Measurements from ENCODE around the gene RALGAPA2. TPM values are rescaled to one million over a fixed set of nuclear protein-coding genes. Genes with fewer than 3 reads are reported as not detected.

The RALGAPA2 gene
- polyA plus RNA-seq, 1 of the 3 experiments (the other 2 are of a cell fraction): 1.0 TPM

DNA sequence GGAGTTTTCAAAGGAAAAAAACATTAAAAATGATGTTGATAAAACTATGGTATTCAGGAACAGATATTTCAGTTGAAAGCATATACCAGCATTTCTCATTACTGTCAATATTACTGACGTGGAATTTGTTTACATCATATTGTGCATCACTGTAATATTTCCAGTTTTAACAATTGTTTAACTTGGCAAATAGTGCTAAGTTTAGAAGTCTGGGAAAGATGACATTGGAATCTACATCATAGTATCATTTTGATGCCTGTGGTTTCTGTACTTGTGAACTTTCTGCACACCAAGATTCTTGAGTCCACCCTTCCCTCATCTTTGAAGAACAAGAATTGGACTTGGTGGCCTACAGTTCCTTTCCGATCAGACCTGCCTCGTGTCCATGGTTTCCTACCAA lies 98.1 kb downstream of the RALGAPA2 start:
- no peaks in the 10 kb centered on the region for H3K9me3 ChIP-seq
- no peak overlapping the region for H3K4me2 ChIP-seq
- H3K4me3 ChIP-seq (ENCODE audit: low read depth in 2 of 2, low read length in 1 of 2): no peak overlapping the region
- H3K9ac ChIP-seq: no peak overlapping the region
- H3K36me3 ChIP-seq (replicated peaks in 1 of 2; ENCODE audit: control insufficient read depth in 1 of 2, insufficient read depth in 2 of 2, low read length in 1 of 2): no peaks in the 10 kb centered on the region
- no peaks in the 10 kb centered on the region for H3K9me2 ChIP-seq
- DNase-seq: no peak
- no peaks in the 10 kb centered on the region for H3K79me2 ChIP-seq (ENCODE audit: insufficient read depth)
- no peak overlapping the region for H2AFZ ChIP-seq (ENCODE audit: low read depth)
- no peaks in the 10 kb centered on the region for H4K20me1 ChIP-seq (ENCODE audit: insufficient read depth)
- no peak overlapping the region for H3K27ac ChIP-seq (ENCODE audit: low read depth in 2 of 2, low read length in 1 of 2)
- no peaks in the 10 kb centered on the region; a peak in 1 of 4 replicates for H3K4me1 ChIP-seq (ENCODE audit: control insufficient read depth in 1 of 2, insufficient read depth in 2 of 2, low read depth in 1 of 2, low read length in 1 of 2)
- no peaks in the 10 kb centered on the region for H3F3A ChIP-seq (replicated peaks; ENCODE audit: insufficient read depth)
- no peaks in the 10 kb centered on the region for H3K27me3 ChIP-seq (ENCODE audit: insufficient read depth)
- no peak for TF ChIP-seq SIN3A (IDR thresholded peaks at IDR 0.05; ENCODE audit: borderline replicate concordance, low read depth, low read length)
- no peak for TF ChIP-seq NFIC (IDR thresholded peaks at IDR 0.05; ENCODE audit: borderline replicate concordance)
- TF ChIP-seq, protein P1, sequence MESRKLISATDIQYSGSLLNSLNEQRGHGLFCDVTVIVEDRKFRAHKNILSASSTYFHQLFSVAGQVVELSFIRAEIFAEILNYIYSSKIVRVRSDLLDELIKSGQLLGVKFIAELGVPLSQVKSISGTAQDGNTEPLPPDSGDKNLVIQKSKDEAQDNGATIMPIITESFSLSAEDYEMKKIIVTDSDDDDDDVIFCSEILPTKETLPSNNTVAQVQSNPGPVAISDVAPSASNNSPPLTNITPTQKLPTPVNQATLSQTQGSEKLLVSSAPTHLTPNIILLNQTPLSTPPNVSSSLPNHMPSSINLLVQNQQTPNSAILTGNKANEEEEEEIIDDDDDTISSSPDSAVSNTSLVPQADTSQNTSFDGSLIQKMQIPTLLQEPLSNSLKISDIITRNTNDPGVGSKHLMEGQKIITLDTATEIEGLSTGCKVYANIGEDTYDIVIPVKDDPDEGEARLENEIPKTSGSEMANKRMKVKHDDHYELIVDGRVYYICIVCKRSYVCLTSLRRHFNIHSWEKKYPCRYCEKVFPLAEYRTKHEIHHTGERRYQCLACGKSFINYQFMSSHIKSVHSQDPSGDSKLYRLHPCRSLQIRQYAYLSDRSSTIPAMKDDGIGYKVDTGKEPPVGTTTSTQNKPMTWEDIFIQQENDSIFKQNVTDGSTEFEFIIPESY (IDR thresholded peaks at IDR 0.05; ENCODE audit: borderline replicate concordance, low read depth): no peak
- WGBS (ENCODE audit: low lambda C conversion rate): 82% methylated on average over 3 of the region's 3 CpGs
- ChIA-PET POLR2A (no interaction called here), CTCF (no interaction called here)

DNA sequence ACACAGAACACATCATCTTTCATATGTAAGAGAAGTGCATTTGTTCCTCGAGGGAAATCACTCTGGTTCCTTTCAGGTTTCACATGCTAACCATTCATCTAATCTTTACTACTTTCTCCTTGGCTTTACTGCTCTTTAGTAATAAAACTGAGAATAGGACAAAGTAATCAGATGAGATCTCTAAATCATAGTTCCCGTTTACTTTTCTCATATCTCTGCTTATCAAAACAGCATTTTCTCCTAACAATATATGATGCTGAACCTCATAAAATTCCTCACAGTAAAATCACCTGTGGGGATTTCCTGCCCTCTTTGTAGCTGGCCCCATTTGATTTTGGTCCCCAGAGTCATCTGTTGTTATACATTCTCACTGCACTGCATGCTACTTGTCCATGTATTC lies 100.2 kb downstream of the RALGAPA2 start:
- no peaks in the 10 kb centered on the region for H4K20me1 ChIP-seq (ENCODE audit: insufficient read depth)
- ChIA-PET POLR2A (no interaction called here), CTCF (interaction anchor here (0.9 kb wide), 1 partner anchor 19 kb away, joined by 3 read pairs; no protein-coding TSS in a partner anchor)
- no peaks in the 10 kb centered on the region for H3K9me2 ChIP-seq
- no peak overlapping the region for H2AFZ ChIP-seq (ENCODE audit: low read depth)
- no peak overlapping the region for H3K27ac ChIP-seq (ENCODE audit: low read depth in 2 of 2, low read length in 1 of 2)
- TF ChIP-seq CHD2 (IDR thresholded peaks at IDR 0.05; ENCODE audit: low read length, partially characterized antibody) (no peak), POLR2AphosphoS5 (IDR thresholded peaks at IDR 0.05; ENCODE audit: low read depth, low read length) (no peak), RXRA (IDR thresholded peaks at IDR 0.05; ENCODE audit: borderline replicate concordance, low read depth) (no peak), SMC3 (IDR thresholded peaks at IDR 0.05; ENCODE audit: low read depth, low read length) (no peak), FOXJ3 (CRISPR knock-in tag; IDR thresholded peaks at IDR 0.05) (no peak), TCF12 (IDR thresholded peaks at IDR 0.05) (no peak), IRF3 (IDR thresholded peaks at IDR 0.05; ENCODE audit: low read depth, low read length) (no peak), MAX (IDR thresholded peaks at IDR 0.05; ENCODE audit: low read depth) (no peak), MEF2A (IDR thresholded peaks at IDR 0.05; ENCODE audit: borderline replicate concordance, low read depth) (no peak), NFIC (IDR thresholded peaks at IDR 0.05; ENCODE audit: borderline replicate concordance) (no peak), TAF1 (IDR thresholded peaks at IDR 0.05; ENCODE audit: borderline replicate concordance, low read depth, low read length) (no peak), GATA2 (CRISPR knock-in tag; IDR thresholded peaks at IDR 0.05) (no peak), SIN3A (IDR thresholded peaks at IDR 0.05; ENCODE audit: borderline replicate concordance, low read depth, low read length) (no peak), EP300 (IDR thresholded peaks at IDR 0.05; ENCODE audit: borderline replicate concordance in 1 of 2, low read depth in 1 of 2, low read length in 1 of 2) (no peak)
- TF ChIP-seq, protein P2, sequence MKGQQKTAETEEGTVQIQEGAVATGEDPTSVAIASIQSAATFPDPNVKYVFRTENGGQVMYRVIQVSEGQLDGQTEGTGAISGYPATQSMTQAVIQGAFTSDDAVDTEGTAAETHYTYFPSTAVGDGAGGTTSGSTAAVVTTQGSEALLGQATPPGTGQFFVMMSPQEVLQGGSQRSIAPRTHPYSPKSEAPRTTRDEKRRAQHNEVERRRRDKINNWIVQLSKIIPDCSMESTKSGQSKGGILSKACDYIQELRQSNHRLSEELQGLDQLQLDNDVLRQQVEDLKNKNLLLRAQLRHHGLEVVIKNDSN (IDR thresholded peaks at IDR 0.05; ENCODE audit: borderline replicate concordance, low read depth): no peak
- no peaks in the 10 kb centered on the region; a peak in 1 of 4 replicates for H3K4me1 ChIP-seq (ENCODE audit: control insufficient read depth in 1 of 2, insufficient read depth in 2 of 2, low read depth in 1 of 2, low read length in 1 of 2)
- no peaks in the 10 kb centered on the region for H3F3A ChIP-seq (replicated peaks; ENCODE audit: insufficient read depth)
- no peaks in the 10 kb centered on the region for H3K79me2 ChIP-seq (ENCODE audit: insufficient read depth)
- H3K9me3 ChIP-seq: no peaks in the 10 kb centered on the region
- H3K4me2 ChIP-seq: no peak overlapping the region
- DNase-seq: no peak
- no peak overlapping the region for H3K4me3 ChIP-seq (ENCODE audit: low read depth in 2 of 2, low read length in 1 of 2)
- WGBS (ENCODE audit: low lambda C conversion rate): 74% methylated on average over 2 of the region's 2 CpGs
- H3K36me3 ChIP-seq (replicated peaks in 1 of 2; ENCODE audit: control insufficient read depth in 1 of 2, insufficient read depth in 2 of 2, low read length in 1 of 2): no peaks in the 10 kb centered on the region
- no peak overlapping the region for H3K9ac ChIP-seq
- no peaks in the 10 kb centered on the region for H3K27me3 ChIP-seq (ENCODE audit: insufficient read depth)
